Cardiac fibroblast (primary cell): ENCODE measurements around the gene MYO1E.
"Not testable (repeated sequence)": the region's sequence is repeated elsewhere in the genome, so short reads cannot be mapped to it uniquely, and the experiment has no call there.

Source experiments
- DNase-seq, 2 donors: peaks; one replicate each; pipeline versions ENCODE4 v3.0.0 to v3.0.0-alpha.2; 2010; ENCODE audit warnings: low read depth in 2 of 2
- H3K4me3 ChIP-seq, 2 donors: replicated peaks in 1 of 2; 1 replicate in 1 of 2; 2 replicates in 1 of 2; pipeline ENCODE4 v1.5.1; 2011; ENCODE audit warnings: low read depth in 2 of 2, low read length in 2 of 2, mild to moderate bottlenecking in 2 of 2, moderate library complexity in 1 of 2
- TF ChIP-seq, protein P1 (sequence below): IDR thresholded peaks from one replicate; pipeline ENCODE4 v1.5.1; 2011; ENCODE audit warnings: low read depth, mild to moderate bottlenecking, low read length, inconsistent platforms

Gene MYO1E

DNA sequence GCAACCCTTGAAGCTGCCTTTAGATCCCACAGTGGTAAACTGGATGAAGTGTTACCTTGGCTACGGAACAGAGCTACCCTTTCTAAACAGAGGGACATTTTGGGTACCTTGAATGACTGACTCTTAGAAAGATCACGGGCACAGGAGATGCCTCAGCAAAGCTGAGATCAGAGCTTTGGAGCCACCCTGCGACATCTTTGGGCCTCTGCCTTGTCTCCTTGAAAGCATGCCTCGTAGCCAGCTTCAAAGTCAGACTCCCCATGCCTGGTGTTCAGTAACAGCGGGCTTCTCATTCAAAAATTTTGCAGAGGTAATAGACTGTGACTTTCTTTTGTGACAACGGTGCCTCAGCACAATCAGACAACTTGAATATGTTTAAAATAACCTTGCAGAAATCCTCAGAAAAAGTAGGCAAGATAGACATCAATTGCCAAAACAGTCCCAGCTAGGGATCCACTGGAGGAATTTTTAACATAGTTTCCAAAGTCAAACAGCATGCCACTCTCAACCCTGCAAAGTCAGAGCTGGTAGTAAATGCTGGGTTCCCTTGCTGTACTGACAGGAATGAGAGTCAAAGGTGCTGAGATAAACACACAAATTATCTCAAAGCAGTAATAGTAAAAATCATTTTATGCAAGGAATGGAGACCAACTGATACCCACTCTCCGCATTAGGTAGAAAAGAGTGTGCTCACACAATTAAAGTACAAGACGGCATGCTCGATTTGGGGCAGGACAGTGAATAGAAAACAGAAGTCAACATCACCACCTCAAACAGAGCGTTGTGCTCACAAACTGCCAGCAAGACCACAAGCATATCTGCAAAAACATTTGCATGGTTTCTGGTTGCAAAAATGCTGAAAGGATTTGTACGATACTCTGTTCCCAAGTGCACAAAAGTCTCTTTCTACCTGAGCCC, 82.1 kb downstream of the MYO1E start:
- no peak overlapping the region for H3K4me3 ChIP-seq
- TF ChIP-seq, protein P1, sequence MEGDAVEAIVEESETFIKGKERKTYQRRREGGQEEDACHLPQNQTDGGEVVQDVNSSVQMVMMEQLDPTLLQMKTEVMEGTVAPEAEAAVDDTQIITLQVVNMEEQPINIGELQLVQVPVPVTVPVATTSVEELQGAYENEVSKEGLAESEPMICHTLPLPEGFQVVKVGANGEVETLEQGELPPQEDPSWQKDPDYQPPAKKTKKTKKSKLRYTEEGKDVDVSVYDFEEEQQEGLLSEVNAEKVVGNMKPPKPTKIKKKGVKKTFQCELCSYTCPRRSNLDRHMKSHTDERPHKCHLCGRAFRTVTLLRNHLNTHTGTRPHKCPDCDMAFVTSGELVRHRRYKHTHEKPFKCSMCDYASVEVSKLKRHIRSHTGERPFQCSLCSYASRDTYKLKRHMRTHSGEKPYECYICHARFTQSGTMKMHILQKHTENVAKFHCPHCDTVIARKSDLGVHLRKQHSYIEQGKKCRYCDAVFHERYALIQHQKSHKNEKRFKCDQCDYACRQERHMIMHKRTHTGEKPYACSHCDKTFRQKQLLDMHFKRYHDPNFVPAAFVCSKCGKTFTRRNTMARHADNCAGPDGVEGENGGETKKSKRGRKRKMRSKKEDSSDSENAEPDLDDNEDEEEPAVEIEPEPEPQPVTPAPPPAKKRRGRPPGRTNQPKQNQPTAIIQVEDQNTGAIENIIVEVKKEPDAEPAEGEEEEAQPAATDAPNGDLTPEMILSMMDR = no peak
- no peak for DNase-seq

DNA sequence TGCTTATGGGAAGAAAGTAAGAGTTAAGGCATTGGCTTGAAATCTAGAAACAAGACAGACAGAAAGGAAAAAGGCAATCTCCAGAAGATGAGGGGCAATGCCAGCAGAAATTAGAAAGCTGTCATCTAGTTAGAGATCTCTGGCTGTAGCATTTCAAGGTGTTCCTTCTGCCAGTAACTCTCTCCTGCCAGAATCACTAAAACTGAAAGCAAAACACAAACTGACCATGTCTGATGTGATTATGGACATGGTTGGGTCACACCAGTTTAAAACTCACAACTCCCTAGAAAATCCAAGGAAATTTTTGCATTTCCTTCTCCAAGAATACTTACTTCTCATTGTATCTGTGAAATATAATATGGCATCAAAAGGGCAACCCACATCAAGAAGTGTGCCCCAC, 83.1 kb downstream of the MYO1E start:
- TF ChIP-seq, protein P1 = no peak
- no peak for DNase-seq
- H3K4me3 ChIP-seq = no peak overlapping the region

DNA sequence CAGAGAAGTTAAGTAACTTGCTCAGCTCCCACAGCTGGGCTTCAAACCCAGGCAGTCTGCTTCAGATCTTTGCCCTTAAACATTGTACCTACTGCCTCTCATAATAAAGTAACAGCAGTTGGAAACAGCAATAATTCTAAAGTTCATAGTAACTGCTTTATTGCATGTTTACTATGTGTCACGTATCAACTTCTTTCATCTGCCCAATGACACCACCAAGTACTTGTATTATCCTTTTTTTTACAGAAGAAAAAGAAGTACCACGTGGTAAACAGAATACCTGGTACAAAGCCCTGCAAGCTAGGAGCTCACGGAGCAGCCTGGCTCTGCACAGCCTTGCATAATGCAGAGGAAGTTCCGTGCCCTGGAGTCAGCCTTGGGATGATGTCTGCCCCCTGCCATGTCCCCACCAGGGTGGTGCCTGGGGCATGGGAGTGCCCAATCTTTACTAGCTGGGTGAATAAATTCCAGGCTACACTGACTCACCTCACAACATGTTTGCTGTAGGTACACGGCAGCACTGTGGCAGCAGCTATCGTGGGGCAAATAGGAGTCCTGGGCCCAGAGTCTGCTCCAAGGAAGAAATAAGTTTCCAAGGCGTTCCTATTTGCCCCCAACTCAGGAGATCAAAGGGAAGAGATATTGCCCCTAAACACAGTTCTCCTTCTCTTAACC, 88.8 kb downstream of the MYO1E start:
- no peak overlapping the region for H3K4me3 ChIP-seq
- TF ChIP-seq, protein P1 = no peak
- DNase-seq = no peak

DNA sequence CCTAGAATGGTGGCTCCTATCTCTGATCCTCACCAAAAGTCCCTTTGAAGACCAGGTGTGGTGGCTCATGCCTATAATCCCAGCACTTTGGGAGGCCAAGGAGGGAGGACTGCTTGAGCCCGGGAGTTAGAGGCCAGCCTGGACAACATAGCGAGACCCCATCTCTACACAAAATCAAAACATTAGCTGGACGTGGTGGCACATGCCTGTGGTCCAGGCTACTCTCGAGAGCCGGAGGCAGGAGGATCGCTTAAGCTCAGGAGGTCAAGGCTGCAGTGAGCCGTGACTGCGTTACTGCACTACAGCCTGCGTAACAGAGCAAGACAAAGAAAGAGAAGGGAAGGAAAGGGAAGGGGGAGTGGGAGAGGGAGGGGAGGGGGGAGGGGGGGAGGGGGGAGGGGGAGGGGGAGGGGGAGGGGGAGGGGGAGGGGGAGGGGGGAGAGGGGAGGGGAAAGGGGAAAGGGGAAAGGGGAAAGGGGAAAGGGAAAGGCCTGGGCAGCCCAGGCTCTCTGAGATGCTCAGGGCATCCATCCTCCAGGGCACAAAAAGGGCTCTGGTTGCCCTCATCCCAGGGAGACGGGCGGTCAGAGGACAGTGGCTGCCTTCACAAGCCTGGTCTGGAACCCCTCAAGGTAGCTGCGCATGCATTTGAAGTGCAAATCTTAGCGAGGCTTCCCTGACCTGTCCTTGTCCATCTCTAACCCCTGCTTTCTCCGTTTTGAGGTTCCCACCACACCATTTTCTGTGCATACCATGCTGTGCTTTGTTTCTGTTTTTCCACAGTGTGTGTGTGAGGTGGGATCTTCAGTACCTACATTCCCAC, 89.9 kb downstream of the MYO1E start:
- no peak overlapping the region for H3K4me3 ChIP-seq
- no peak for DNase-seq
- TF ChIP-seq, protein P1 = no peak

DNA sequence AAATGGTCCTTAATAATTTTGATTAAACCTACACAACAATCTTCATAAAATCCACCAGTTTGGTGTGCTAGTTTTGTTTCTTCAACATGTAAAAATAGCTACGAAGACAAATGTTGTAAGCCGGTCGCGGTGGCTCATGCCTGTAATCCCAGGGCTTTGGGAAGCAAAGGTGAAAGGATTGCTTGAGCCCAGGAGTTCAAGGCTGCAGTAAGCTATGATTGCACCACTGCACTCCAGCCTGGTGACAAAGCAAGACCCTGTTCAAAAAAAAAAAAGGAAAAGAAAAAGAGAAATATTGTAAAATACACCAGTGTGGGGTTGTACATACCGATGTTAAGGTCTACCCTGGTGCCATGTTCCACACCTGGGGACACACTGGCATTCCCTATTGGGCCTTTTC, 91.0 kb downstream of the MYO1E start:
- TF ChIP-seq, protein P1 = no peak
- no peak for DNase-seq

DNA sequence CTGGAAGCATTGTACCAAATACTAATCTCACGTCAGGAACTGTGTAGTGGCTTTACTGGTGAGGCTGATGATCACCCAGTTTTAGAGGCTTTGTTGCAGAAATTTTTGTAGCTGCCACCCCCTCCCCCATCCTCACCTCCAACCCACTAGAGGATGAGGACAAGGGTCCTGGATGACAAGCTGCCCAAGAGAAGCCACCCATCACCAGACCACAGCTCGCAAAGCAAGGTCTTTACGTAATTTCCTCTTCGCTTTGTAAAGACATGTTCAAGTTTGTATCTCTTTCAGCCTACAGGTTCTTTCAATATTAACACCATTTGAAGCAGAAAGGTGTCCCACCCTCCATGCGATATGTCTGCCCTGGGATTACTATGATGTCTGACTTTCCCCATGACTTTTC, 91.8 kb downstream of the MYO1E start:
- TF ChIP-seq, protein P1 = no peak
- no peak overlapping the region for H3K4me3 ChIP-seq
- no peak for DNase-seq

More for the DNA sequence above, 91.0 kb downstream of the MYO1E start:
- no peak overlapping the region for H3K4me3 ChIP-seq

DNA sequence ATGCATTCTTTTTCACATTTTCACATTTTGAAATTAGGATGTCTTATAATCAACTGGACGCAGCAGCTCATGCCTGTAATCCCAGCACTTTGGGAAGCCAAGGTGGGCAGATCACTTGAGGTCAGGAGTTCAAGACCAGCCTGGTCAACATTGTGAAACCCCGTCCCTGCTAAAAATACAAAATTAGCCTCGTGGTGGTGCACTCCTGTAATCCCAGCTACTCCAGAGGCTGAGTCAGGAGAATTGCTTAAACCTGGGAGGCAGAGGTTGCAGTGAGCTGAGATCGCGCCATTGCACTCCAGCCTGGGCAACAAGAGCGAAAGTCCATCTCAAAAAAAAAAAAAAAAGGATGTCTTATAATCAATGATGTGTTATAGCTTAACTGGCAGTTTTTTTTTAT, 92.4 kb downstream of the MYO1E start:
- not testable (repeated sequence) for H3K4me3 ChIP-seq, DNase-seq
